Gastrocnemius medialis (tissue), 4 donors: ENCODE data around the gene CCDC12. TPM values are rescaled to one million over a fixed set of nuclear protein-coding genes. Genes with fewer than 3 reads are reported as not detected.

Experiments
- ATAC-seq, 2 donors: fragments of 150-250 bp; one replicate each; pipeline ENCODE4 v1.9.1; 2016
- DNase-seq, 2 donors: peaks; one replicate each; pipeline ENCODE4 v3.0.0-alpha.2; 2019
- H3K27ac ChIP-seq, 4 donors: fragments of 200-600 bp; sonication (generic); 1 replicate in 1 of 4; 2 replicates in 3 of 4; pipeline ENCODE4 v1.5.1; 2016 to 2018; ENCODE audit warnings: mild to moderate bottlenecking in 2 of 4, moderate library complexity in 1 of 4
- H3K27me3 ChIP-seq, 3 donors: fragments of 200-600 bp; sonication (generic) in 2 of 3; 1 replicate in 1 of 3; 2 replicates in 2 of 3; pipeline versions ENCODE4 v1.5.1 to v1.6.0; 2016 to 2019; ENCODE audit warnings: mild to moderate bottlenecking in 1 of 3, moderate library complexity in 1 of 3
- H3K36me3 ChIP-seq, 2 donors: fragments of 200-600 bp; sonication (generic) in 1 of 2; one replicate each; pipeline ENCODE4 v1.5.1; 2017 to 2018
- H3K4me1 ChIP-seq, 2 donors: fragments of 200-600 bp; sonication (generic) in 1 of 2; one replicate each; pipeline ENCODE4 v1.5.1; 2016 to 2017; ENCODE audit warnings: mild to moderate bottlenecking in 2 of 2
- H3K4me3 ChIP-seq, 4 donors: fragments of 200-600 bp; sonication (generic) in 3 of 4; 1 replicate in 1 of 4; 2 replicates in 3 of 4; pipeline ENCODE4 v1.5.1; 2016 to 2019; ENCODE audit warnings: mild to moderate bottlenecking in 2 of 4
- H3K9me3 ChIP-seq, 3 donors: fragments of 200-600 bp; sonication (generic) in 2 of 3; 1 replicate in 1 of 3; 2 replicates in 2 of 3; pipeline ENCODE4 v1.5.1; 2016 to 2019
- CTCF ChIP-seq, 5 experiments: fragments of 450-650 bp in 3 of 5; fragments of 200-600 bp in 2 of 5; sonication (generic) in 2 of 5; IDR thresholded peaks in 4 of 5; conservative IDR thresholded peaks in 1 of 5; 1 replicate in 4 of 5; 2 replicates in 1 of 5; pipeline ENCODE4 v1.5.1; 2016 to 2019; ENCODE audit warnings: antibody characterized with exemption in 5 of 5, mild to moderate bottlenecking in 3 of 5, moderate library complexity in 3 of 5
- POLR2A ChIP-seq, 2 donors: fragments of 450-650 bp; IDR thresholded peaks; one replicate each; pipeline ENCODE4 v1.6.1; 2017; ENCODE audit warnings: antibody characterized with exemption in 2 of 2, mild to moderate bottlenecking in 2 of 2, moderate library complexity in 2 of 2
- in situ Hi-C, 4 donors: fragments of 200-750 bp; cut with MboI; loops; one replicate each; pipeline versions ENCODE4 v1.15.0 to v1.8.0; 2017; ENCODE audit warnings: low sequenced_read_pairs in 4 of 4
- intact Hi-C: fragments of 100-400 bp; cut with DNase I; formaldehyde crosslinking; loops from one replicate; pipeline ENCODE4 v1.15.1; 2023; ENCODE audit warnings: low total_unique reads
- total RNA-seq, 4 donors: library from RNA; depleted of rRNA; stranded (reverse); fragments of >200 nt; gene quantifications; one replicate each; pipeline versions ENCODE4 v1.1.0 to v1.2.3, GENCODE V29; 2016

CCDC12 gene
- total RNA-seq, 4 donors from 2014 or later = 24.6 to 32.0 (median 29.0) TPM

DNA sequence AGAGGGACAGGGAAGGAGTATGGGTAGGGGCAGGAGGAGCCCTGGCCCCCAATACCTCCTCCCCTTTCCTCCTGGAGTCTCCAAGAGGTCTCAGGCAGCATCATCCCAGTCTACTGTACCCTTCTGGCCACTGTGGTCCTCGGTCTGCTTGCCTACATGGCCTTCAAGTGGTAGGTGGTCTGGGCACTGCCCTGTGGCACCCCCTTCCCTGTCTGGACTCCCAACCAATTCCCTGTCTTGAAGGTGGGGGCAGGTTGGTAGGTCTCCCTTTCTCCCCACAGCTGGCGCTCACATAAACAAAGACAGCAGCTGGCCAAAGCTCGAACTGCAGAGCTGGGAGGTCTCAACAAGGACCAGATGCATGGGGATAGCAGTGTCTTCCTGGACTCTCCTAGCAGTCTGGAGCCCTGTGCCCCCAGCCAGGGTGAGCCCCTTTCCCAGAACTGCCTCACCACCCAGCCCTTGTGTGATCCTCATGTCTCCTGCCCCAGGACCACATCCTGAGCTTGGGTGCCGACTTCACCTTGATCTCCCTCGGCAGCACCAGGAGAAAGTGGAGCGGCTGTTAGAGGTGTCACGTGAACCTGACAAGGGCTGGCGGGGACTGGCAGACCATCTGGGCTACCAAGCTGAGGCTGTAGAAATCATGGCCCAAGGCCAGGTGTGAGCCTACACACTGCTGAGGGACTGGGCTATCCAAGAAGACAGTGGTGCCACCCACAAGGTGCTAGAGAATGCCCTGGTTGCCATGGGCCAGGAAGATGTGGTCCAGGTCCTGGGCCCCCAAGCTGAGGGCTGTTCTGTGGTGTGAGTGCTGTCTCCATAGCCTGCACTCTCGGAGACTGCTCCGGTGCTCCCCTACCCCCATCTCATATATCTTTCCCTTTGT is 36.0 kb upstream of the CCDC12 start:
- Histone ChIP-seq H3K9me3 (no peaks in the 10 kb centered on the region), H3K4me3 (no peak overlapping the region), H3K27ac (peak overlapping the region; percentile 5 to 63 (median 22)), H3K4me1 (peaks cover 18 to 24% of the 10 kb centered on the region in 2 donors), H3K36me3 (peaks cover 0 to 20% of the 10 kb centered on the region in 2 donors), H3K27me3 (no peaks in the 10 kb centered on the region)
- intact Hi-C loops (no loop called here), in situ Hi-C loops (loop anchor here in 1 of 4 donors (25.0 kb wide), 1 partner anchor 325 kb away; the partner anchor contains the start of gene ALS2CL)
- ATAC-seq = peak in 1 of 2 donors; percentile 39
- TF ChIP-seq POLR2A (IDR thresholded peaks at IDR 0.05) (no peak), CTCF (IDR thresholded peaks at IDR 0.05 in 4 of 5, conservative IDR thresholded peaks at IDR 0.05 in 1 of 5) (no peak)
- DNase-seq = peak in 1 of 2 donors; percentile 74

GRCh38 chr3:47011371-47011770 is 34.8 kb upstream of the CCDC12 start:
- in situ Hi-C loops (loop anchor here in 1 of 4 donors (25.0 kb wide), 1 partner anchor 324 kb away; the partner anchor contains the start of gene ALS2CL), intact Hi-C loops (no loop called here)
- TF ChIP-seq CTCF (IDR thresholded peaks at IDR 0.05 in 4 of 5, conservative IDR thresholded peaks at IDR 0.05 in 1 of 5) = no peak
- no peak for TF ChIP-seq POLR2A (IDR thresholded peaks at IDR 0.05)
- Histone ChIP-seq H3K27ac (peak overlapping the region in 2 of 4 donors; percentile 85 to 86), H3K9me3 (no peaks in the 10 kb centered on the region), H3K27me3 (no peaks in the 10 kb centered on the region), H3K4me3 (no peak overlapping the region), H3K36me3 (peaks cover 0 to 8% of the 10 kb centered on the region in 2 donors), H3K4me1 (peaks cover 15 to 18% of the 10 kb centered on the region in 2 donors)
- ATAC-seq (no peak), DNase-seq (no peak)

GRCh38 chr3:47010910-47011309 is 34.4 kb upstream of the CCDC12 start:
- DNase-seq = no peak
- Histone ChIP-seq H3K4me3 (no peak overlapping the region), H3K4me1 (peaks cover 10 to 18% of the 10 kb centered on the region in 2 donors), H3K27me3 (no peaks in the 10 kb centered on the region), H3K27ac (peak overlapping the region in 3 of 4 donors; percentile 14 to 86 (median 85)), H3K36me3 (peaks cover 0 to 5% of the 10 kb centered on the region in 2 donors), H3K9me3 (no peaks in the 10 kb centered on the region)
- intact Hi-C loops = no loop called here
- in situ Hi-C loops = loop anchor here in 1 of 4 donors (25.0 kb wide), 1 partner anchor 324 kb away; the partner anchor contains the start of gene ALS2CL
- no peak for ATAC-seq
- TF ChIP-seq POLR2A (IDR thresholded peaks at IDR 0.05) (no peak), CTCF (IDR thresholded peaks at IDR 0.05 in 4 of 5, conservative IDR thresholded peaks at IDR 0.05 in 1 of 5) (no peak)

DNA sequence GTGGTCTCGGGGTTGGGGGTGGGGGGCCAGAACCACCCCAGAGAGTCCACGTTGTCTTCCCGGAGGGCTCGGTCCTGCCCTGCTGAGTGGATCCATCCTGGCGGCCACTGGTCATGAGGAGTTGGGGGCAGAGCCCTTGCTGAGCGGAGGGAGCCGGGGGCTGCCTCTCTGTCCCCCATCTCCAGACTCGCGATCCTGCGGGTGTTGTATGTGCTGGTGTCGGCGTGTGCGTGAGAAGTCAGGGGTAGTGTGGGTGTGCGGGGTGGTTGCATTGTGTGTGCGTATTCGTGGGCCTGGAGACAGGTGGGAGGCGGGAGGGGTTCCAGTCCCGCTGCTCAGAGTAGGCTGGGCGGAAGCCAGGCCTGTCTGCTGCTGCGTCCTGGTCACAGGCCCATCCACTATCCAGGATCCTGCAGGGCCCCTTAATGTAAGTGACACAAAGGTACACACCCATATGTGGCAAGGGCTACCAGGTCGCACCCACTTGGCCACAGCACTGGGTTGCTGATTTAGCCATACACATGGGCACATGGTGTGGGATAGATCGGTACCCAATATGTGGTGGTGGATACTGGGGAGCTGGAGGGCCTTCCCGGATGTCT is 33.7 kb upstream of the CCDC12 start:
- Histone ChIP-seq H3K4me3 (peak overlapping the region; percentile 55 to 71 (median 66)), H3K4me1 (peaks cover 6 to 18% of the 10 kb centered on the region in 2 donors), H3K27ac (peak overlapping the region; percentile 85 to 88 (median 86)), H3K36me3 (peaks cover 0 to 5% of the 10 kb centered on the region in 2 donors), H3K9me3 (no peaks in the 10 kb centered on the region), H3K27me3 (no peaks in the 10 kb centered on the region)
- TF ChIP-seq CTCF (IDR thresholded peaks at IDR 0.05 in 4 of 5, conservative IDR thresholded peaks at IDR 0.05 in 1 of 5) (no peak), POLR2A (IDR thresholded peaks at IDR 0.05) (no peak)
- ATAC-seq (no peak), DNase-seq (no peak)
- intact Hi-C loops = no loop called here
- in situ Hi-C loops = loop anchor here in 1 of 4 donors (25.0 kb wide), 1 partner anchor 323 kb away; the partner anchor contains the start of gene ALS2CL
